SK-N-DZ (cell line): ENCODE data around the gene CLCNKB.
"Not testable (repeated sequence)": the region's sequence is repeated elsewhere in the genome, so short reads cannot be mapped to it uniquely, and the experiment has no call there.

Experiments
- DNase-seq: peaks from one replicate; pipeline ENCODE4 v3.0.0-alpha.2; 2015; ENCODE audit warnings: low spot score

The CLCNKB gene

DNA sequence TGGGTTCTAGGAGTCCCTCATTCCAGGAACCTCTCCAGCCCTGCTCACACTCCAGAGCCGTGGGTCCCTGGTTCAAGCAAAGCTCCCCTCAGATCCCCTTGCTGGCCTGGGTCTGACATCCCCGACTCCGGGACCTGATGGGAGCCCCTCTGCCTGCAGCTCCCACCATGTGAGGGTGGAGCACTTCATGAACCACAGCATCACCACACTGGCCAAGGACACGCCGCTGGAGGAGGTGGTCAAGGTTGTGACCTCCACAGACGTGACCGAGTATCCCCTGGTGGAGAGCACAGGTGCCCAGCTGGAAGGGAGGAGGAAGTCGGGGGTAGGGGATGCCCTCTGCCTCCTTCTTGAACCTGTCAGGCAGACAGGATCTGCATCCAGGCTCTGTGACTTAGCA is 12.0 kb upstream of the CLCNKB start:
- DNase-seq, result no peak

DNA sequence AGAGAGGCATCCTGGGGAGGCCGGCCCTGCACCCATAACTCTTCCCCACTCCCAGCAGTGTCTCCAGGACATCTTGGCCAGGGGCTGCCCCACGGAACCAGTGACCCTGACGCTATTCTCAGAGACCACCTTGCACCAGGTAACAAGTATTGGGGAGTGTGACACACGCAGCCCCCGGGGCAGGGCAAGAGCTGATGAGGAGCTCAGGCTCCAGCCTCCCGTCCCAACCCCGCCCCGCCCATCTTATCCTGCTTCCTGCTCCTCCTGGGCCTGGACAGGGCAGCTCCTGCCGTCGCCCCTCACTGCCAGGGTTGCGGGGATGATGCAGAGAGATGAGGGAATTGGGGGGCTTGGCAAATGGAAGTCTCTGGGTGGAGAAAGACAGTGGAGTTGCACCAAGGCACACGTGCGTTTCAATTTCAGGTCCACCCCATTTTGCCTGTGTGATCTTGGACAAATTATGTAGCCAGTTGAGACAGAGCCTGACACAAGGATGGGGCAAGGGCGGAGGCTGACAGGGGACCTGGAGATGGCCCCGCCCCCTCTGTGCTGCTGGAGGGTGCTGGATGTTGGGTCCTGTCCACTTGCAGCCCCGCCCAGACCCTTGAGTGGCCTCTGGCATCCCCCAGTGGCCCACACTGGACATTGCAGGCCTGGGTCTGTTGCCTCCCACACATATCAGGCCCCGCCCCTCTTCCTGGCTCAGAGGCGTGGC is 11.0 kb upstream of the CLCNKB start:
- peak; percentile 84 for DNase-seq

DNA sequence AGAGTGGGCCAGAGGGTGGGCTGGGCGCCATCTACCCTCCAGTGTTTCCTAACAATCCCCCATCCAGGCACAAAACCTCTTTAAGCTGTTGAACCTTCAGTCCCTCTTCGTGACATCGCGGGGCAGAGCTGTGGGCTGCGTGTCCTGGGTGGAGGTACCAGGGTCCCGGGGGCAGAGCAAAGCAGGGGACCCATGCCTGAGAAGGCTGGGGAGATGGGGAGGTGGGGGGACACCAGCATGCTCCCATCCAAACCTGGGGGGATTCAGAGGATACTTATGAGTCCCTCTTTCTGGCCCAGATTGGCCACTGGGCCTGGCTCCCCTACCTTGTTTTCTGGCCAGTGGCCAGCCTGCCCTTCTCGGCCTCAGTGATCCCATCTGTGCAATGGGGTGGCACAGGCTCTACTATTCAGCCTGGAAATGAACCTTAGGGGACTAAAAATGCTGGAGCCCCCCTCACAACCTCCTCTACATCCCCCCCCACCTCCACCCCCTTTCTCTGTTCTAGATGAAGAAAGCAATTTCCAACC is 10.4 kb upstream of the CLCNKB start:
- DNase-seq, result not testable (repeated sequence)

DNA sequence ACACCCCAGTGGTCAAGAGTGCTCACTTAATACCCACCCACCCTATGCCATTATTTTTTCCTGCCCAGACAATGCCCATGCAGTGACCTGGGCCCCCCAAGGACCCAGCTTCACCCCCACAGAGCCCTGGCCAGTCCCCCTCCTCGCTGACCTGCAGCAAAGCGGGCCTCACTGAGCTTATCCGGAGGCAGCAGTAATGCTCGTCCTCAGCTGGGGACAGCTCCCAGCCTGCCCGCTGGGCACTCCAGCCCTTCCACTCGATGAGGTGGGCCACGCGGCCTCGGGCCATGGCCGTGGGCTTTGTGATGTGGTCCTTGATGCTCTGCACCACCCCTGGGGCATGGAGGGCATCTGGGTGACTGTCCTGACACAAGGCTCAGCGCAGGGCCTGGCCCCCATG is 7.1 kb upstream of the CLCNKB start:
- not testable (repeated sequence) for DNase-seq

DNA sequence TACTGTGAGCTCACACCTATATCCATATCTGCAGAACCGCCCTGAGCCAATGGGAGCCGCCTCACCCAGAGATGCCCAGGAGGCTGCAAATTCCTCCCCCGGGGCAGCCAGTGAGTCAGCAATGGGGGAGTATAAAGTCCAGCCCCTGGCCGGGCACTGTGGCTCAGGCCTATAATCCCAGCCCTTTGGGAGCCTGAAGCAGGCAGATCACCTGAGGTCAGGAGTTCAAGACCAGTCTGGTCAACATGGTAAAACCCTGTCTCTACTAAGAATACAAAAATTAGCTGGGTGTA is 5.0 kb upstream of the CLCNKB start:
- DNase-seq, result no peak

DNA sequence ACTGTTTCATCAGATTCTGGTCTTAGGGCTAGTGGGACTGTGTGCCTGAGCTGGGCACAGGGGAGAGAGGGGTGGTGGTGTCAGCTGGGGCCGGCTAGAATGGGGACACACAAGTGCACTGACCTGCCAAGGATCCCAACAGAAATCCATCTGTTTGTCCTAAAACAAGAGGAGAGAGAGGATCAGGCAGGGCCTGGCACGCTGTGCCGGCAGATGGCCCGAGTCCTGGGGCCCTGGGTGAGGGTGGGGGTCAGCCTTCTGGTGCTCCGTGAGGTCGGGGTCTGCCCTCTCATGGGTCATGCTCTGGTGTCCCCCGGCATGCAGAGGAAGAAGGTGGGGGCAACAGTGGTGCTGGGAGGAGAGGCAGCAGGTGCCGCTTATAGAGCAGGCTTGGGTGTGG is 3.7 kb upstream of the CLCNKB start:
- not testable (repeated sequence) for DNase-seq

DNA sequence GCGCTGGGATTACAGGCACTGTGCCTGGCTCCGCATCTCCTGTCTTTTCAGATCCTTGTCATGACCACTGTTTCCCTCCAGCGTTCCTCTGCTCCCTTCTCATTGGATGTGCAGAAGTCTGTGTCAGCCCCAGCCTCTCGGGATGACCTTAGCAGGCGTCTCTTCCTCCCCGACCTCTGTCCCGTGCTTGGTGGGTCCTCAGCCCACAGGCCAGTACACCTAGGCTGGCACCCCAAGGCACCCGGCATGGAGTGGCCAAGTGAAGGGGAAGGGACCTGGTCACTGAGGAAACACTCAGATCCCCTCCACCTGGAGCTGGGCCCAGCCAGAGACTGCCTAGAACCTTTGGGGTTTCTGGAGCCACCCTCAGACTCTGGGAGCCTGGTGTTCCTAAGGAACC is 2.4 kb upstream of the CLCNKB start:
- DNase-seq, result no peak

DNA sequence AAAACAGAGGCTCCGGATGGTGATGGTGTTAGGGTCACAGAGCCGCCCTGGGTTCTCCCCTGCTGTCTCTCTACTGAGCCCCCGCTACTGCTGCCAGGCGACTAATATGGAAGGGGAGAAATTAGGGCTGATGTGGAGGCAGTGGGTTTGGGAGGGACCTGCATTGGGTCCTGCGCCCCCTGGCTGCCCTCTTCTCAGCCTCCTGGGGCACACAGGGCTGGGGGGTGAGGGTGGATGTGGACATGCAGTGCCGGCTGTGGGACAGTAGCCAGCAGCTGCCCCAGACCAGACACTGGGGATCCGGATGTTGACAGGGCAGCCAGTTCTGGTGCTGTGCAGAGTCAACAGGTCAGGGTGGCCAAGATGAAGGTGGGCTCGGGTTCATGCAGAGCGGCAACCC is 1.5 kb upstream of the CLCNKB start:
- DNase-seq, result no peak

DNA sequence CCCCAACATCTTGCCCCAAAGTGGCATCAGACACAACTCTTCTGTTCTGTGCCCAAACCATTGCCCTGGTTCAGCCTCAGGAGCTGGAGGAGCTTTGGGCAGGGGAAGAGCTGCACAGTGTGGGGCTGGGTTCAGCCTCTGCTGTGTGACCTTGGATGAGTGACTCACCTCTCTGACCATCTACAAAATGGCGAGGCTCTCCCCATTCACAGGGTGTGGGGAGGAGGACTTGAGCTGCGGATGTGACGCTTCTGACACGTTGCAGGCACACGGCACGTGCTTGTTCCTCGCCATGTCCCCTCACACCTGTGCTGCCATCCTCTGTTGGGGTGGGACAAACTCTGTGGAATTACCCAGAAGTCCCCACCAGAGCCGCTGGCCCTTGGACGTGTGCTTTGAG is 928 bp upstream of the CLCNKB start:
- not testable (repeated sequence) for DNase-seq

DNA sequence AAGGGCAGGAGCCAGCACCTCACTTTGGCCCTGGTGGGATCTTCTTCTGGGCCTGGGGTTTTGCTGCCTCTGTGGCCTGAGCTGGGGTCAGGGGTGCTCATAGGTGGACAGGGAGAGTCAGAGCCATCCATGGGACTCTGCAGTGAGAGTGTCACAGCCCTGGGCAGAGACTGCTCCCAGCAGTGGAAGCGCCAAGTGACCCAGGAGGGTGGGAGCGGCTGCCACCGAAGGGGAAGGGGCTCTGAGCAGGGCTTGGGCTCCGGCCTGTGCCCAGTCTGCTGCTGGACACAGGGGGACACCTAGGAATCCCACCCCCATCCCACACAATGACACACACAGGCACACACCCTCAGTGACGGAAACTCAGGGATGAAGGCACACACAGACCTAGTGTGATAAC is 368 bp downstream of the CLCNKB start:
- no peak for DNase-seq

DNA sequence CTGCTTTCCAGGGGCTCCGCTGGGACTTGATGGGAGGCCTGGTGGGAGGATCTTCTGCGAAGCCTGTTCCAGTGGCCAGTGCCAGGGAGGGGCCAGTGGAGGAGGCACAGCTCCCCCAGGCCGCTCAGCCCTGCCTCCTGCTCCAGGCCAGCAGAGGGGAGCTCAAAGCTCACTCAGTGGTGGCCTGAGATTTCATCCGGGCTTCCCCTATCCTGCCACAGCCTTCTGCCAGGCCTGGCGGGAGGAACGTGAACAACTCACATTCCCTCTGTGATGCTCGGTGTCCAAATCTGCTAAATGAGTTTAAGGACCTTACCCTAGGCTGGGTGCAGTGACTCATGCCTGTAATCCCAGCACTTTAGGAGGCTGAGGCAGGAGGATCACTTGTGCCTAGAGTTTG is 3.3 kb downstream of the CLCNKB start:
- DNase-seq, result no peak

DNA sequence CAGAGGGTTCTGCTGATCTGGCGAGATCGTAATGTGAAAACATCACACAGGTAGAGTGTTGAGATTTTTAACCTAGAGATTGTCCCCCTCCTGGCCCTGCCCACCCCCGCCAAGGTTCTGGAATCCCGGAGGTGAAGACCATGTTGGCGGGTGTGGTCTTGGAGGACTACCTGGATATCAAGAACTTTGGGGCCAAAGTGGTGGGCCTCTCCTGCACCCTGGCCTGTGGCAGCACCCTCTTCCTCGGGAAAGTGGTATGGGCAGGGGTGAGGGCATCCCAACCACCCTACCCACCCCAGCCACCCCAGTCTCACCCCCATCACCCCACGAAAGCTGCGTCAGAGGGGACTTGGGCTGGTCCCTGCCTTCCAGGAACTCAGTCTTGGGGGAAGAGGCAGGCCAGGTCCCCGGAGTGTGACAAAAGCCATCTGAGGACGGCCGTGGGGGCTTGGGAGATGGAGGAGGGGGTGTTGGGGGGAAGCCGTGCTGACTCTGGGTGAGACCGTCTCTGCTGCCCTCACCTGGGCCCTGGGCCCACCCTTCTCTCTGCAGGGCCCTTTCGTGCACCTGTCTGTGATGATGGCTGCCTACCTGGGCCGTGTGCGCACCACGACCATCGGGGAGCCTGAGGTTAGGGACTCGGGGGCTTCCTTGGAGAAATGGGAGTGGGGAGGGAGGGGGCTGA is 4.4 kb downstream of the CLCNKB start:
- DNase-seq, result no peak

DNA sequence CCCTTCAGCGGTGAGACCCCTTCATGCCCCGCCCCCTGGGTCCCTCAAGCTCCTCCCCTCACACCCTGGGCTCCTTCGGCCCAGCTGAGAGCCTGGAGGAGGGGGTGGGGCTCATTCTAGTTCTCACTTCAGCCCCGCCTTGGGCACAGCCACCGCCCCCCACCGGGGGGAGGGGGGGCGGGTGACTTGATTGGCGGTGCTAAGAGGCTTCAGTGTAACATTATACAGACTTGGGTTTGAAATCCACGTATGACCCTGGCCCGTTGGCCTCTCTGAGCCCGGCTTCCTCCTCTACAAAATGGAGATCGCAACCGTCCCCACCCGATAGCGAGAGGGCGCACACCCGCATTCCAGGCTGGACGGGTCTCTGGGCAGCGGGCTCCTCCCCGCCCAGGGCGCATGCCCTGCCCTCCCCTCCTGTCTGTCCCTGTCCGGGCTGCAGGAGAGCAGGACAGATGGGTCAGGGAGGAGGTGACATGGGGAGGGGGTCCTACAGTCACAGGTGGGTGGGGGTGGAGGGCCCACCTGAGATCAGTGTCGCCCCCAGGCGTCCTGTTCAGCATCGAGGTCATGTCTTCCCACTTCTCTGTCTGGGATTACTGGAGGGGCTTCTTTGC is 5.1 kb downstream of the CLCNKB start:
- DNase-seq, result peak; percentile 36

DNA sequence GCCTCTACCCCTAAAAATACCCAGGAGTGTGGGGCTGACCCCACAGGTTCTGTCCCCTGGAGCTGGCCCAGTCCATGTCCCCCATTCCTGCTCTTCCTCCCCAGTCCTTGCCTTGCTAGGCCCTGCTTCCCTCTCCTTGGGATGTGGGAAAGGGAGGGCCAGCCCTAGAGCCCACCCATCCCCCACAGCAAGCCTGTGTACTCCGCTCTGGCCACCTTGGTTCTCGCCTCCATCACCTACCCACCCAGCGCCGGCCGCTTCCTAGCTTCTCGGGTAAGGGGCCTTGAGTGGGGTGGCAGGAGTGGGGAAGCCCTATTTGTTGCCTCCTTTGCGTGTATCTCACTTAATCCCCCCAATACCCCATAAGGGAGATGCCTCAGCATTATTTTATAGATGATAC is 6.7 kb downstream of the CLCNKB start:
- DNase-seq, result no peak

DNA sequence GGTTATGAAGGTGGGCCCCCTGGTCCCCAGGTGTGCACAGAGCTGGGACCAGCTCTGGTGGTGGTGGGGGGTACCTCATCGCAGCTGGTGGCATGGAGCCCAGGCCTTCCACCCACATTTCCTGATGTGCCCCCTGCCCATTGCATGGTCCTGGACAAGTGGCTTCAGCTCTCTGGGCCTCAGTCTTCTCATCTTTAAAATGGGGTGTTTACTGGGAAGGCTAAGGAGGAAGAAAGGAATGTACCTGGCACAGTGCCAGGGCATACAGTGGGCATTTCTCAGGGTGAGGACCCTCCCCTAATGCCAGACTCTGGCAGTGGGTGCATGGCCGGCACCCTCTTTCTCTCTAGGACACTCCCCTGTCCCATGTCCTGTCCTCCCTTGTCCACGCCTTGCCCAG is 7.5 kb downstream of the CLCNKB start:
- no peak for DNase-seq

DNA sequence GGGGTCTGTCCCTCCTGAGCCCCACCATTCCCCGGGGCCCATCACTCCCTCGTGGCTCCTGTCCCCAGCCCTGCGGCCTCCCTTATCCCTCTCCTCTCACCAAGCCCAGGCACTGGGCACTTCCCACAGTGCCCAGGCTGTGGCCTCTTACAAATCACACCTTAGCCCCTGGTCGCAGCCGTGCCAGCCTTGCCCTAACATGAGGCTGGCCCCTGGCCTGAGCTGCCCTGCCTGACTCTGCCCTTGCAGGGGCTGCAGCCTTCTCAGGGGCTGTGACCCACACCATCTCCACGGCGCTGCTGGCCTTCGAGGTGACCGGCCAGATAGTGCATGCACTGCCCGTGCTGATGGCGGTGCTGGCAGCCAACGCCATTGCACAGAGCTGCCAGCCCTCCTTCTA is 8.4 kb downstream of the CLCNKB start:
- not testable (repeated sequence) for DNase-seq

DNA sequence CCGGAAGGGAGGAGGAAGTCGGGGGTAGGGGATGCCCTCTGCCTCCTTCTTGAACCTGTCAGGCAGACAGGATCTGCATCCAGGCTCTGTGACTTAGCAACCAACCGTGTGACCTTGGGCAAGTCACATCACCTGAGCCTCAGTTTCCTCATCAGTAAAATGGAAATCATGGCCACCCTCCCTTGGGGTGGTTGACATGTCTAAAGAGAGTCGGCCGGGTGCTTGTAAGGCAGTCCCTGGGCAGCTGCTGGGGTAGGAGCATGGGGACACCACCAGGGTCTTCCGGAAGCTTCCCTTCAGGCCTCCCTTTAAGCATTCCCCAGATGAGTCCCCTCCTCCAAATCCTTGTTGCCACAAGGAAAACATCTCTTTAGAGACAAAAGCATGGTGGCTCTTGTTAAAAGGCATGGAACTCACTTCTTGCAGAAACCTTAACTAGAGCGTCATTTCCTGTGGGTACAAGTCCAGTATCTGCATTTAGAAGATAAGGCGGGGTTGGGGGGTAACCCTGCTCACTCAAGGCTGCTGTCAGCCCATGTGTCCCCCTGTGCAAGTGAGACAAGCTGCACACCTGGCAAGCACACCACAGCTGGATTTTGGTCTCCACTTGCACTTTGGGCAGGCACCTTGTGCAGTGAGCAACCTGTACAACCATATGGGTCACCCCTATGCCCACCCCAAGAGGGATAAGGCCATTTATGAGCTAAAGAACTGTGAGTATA is 10.4 kb downstream of the CLCNKB start:
- DNase-seq, result no peak

DNA sequence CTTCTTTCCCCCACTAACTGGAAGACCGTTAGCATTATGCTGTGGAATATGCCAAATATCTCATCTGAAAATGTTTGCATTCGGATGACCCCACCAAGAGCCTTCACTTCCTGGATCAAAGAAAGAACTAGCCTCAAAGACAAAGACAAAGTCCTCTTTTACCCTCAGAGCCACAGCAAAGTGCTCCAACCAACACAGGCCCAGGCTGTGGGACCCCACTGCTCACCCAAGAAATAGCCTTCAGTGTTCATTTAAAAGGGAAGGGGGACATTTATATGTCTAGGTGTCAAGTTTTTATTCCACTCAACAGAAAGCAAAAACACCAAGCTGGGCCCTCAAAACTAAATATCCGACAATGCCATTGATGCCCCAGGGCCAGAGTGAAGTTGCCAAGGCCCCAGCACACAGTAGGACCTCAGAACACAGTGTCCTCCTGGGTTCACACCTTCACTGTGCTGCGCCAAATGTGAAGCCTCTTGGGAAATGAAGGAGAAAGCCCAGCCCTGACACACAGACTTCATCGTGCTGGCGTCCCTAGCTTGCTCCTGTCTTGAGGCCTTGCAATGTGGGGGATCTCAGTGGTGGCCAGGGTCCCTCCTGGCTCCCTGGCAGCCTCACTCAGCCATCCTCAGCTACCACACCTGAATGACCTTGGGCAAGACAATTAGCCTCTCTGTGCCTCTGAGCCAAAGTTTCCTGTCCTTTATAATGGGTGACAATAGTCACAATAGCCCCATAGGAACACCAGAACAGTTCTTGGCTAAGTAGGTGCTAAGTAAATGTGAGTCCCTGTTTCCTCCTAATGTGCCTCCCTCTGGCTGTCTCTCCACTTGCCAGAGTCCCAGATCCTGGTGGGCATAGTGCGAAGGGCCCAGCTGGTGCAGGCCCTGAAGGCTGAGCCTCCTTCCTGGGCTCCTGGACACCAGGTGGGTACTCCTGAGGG is 11.3 kb downstream of the CLCNKB start:
- DNase-seq, result no peak

DNA sequence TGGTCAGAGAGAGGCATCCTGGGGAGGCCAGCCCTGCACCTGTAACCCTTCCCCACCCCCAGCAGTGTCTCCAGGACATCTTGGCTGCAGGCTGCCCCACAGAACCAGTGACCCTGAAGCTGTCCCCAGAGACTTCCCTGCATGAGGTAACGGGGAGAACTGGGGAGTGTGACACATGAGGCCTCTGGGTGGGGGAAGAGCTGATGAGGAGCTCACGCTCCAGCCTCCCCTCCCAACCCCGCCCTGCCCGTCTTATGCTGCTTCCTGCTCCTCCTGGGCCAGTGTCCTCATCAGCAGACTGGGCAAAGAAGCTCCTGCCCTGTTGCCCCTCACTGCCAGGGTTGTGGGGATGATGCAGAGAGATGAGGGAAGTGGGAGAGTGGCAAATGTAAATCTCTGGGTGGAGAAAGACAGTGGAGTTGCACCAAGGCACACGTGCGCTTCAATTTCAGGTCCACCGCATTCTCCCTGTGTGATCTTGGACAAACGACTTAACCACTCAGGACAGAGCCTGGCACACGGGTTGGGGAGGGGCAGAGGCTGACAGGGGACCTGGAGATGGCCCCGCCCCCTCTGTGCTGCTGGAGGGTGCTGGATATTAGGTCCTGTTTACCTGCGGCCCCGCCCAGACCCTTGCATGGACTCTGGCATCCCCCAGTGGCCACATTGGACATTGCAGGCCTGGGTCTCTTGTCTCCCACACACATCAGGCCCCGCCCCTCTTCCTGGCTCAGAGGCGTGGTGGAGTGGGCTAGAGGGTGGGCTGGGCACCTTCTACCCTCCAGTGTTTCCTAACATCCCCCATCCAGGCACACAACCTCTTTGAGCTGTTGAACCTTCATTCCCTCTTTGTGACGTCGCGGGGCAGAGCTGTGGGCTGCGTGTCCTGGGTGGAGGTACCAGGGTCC is 12.3 kb downstream of the CLCNKB start:
- peak; percentile 79 for DNase-seq

DNA sequence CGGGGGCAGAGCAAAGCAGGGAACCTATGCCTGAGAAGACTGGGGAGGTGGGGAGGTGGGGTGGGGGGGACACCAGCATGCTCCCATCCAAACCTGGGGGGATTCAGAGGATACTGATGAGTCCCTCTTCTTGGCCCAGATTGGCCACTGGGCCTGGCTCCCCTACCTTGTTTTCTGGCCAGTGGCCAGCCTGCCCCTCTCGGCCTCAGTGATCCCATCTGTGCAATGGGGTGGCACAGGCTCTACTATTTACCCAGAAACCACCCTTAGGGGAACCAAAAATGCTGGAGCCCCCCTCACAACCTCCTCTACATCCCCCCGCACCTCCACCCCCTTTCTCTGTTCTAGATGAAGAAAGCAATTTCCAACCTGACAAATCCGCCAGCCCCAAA is 12.9 kb downstream of the CLCNKB start:
- not testable (repeated sequence) for DNase-seq
